Right lobe of liver (tissue), 6 donors: ENCODE data around the gene ECE1. TPM values are rescaled to one million over a fixed set of nuclear protein-coding genes. Genes with fewer than 3 reads are reported as not detected.

Source experiments
- ATAC-seq, 4 donors: fragments of 200-7000 bp; cut with Tn5 transposase; one replicate each; pipeline ENCODE4 v1.9.1; 2020; ENCODE audit warnings: mild to moderate bottlenecking in 4 of 4, moderate library complexity in 4 of 4
- DNase-seq, 3 donors: peaks; one replicate each; pipeline ENCODE4 v3.0.0-alpha.2; 2020
- H3K27ac ChIP-seq, 3 donors: fragments of 200-600 bp; one replicate each; pipeline ENCODE4 v1.8.0; 2022
- H3K27me3 ChIP-seq, 2 donors: fragments of 200-600 bp; one replicate each; pipeline ENCODE4 v1.8.0; 2022
- H3K36me3 ChIP-seq, 4 donors: fragments of 200-600 bp; sonication (generic) in 1 of 4; one replicate each; pipeline versions ENCODE4 v1.5.1 to v1.8.0; 2017 to 2022; ENCODE audit warnings: control low read depth in 1 of 4
- H3K4me1 ChIP-seq, 4 donors: fragments of 200-600 bp; sonication (generic) in 1 of 4; one replicate each; pipeline versions ENCODE4 v1.5.1 to v1.8.0; 2017 to 2022; ENCODE audit warnings: control low read depth in 1 of 4
- H3K4me3 ChIP-seq, 3 donors: fragments of 200-600 bp; one replicate each; pipeline ENCODE4 v1.8.0; 2022
- H3K9me3 ChIP-seq, 4 donors: fragments of 200-600 bp; sonication (generic) in 1 of 4; one replicate each; pipeline versions ENCODE4 v1.5.1 to v1.8.0; 2017 to 2022; ENCODE audit warnings: control low read depth in 1 of 4
- CTCF ChIP-seq, 4 donors: fragments of 200-600 bp in 3 of 4; fragments of 450-650 bp in 1 of 4; IDR thresholded peaks; one replicate each; pipeline versions ENCODE4 v1.5.1 to v1.8.0; 2016 to 2022; ENCODE audit warnings: antibody characterized with exemption in 4 of 4, mild to moderate bottlenecking in 2 of 4
- POLR2A ChIP-seq: fragments of 450-650 bp; IDR thresholded peaks from one replicate; pipeline ENCODE4 v1.6.1; 2017; ENCODE audit warnings: antibody characterized with exemption, mild to moderate bottlenecking
- WGBS: methylation state at CpG from one replicate; pipeline ENCODE4 v1.1.6; 2018; ENCODE audit warnings: low coverage, low lambda C conversion rate; ENCODE audit not compliant: insufficient coverage; ENCODE audit errors: missing lambda C conversion rate; 5-methylcytosine and 5-hydroxymethylcytosine counted together
- intact Hi-C, 2 donors: fragments of 100-400 bp; cut with DNase I; formaldehyde crosslinking; loops; one replicate each; pipeline versions ENCODE4 v1.11.2 to v1.14.1; 2022
- total RNA-seq, 6 experiments: library from RNA; depleted of rRNA in 2 of 6; stranded (reverse); fragments of >200 nt in 2 of 6; fragmentation: NEBNext Ultra II Directional in 3 of 6; extraction: Animal tissue kit (Norgen Biotek cat#: 25700) in 3 of 6; gene quantifications; one replicate each; pipeline versions ENCODE4 v1.1.0 to v1.2.4, GENCODE V29; 2016 to 2023
- donor health status: DM: no; HTN: yes; CAD: no.
- donor health status: DM: no; HTN: no; CAD: no.
- donor health status: DM: no; HTN: no; CAD: no.
- donor health status: DM: no; HTN: yes; CAD: no.
- donor health status: DM: no; HTN: yes; CAD: no.

The ECE1 gene
- total RNA-seq, 6 experiments from 2014 or later = 39.7 to 61.3 (median 43.8) TPM

DNA sequence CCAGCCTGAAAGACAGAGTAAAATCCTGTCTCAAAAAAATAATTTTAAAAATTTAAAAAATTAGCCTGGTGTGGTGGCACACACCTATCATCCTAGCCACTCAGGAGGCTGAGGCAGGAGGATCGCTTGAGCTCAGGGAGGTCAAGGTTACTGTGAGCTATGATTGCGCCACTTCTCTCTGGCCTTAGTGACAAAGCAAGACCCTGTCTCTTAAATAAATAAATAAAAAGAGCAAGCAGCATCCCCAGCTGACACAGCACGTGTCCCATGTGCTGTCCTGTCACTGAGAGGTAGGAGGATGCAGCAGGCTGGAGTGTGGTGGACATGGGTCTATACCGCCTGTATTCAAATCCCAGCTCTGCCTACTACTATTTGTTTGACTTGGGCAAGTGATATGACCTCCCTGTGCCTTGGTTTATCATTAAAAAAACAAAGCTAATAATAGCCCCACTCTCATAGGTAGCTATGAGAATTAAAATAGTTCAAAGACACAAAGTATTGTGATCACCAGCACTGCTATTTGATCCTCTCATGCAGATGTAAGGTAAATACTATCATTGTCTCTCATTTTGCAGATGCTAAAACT, 22.2 kb upstream of the ECE1 start:
- DNase-seq = no peak
- Histone ChIP-seq H3K27ac (no peak overlapping the region), H3K4me3 (no peak overlapping the region), H3K4me1 (peaks cover 0 to 29% (median 3%) of the 10 kb centered on the region in 4 donors), H3K36me3 (no peaks in the 10 kb centered on the region), H3K27me3 (no peaks in the 10 kb centered on the region), H3K9me3 (no peaks in the 10 kb centered on the region)
- ATAC-seq = peak; percentile 30 to 41 (median 32)
- intact Hi-C loops = no loop called here
- TF ChIP-seq CTCF (IDR thresholded peaks at IDR 0.05) = no peak
- no peak for TF ChIP-seq POLR2A
- 58% methylated on average over 3 of the region's 4 CpGs for WGBS

DNA sequence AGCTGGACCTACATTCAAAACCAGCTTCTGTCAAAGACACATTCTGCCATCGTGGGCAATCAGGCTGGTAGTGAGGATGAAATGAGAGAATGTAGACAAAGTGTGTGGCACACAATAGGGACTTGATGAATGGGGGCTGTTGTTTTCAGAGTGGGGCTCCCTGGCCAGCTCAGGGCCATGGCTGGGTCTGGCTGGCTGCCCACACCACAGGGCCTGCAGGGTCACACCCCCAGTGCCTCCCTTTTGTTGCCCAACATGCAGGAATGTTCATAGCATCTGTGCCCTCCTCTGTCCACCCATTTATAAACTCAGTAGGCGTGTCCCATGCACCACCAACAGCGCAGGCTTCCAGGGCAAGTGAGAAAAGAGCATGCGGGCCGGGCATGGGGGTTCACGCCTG, 20.8 kb upstream of the ECE1 start:
- Histone ChIP-seq H3K36me3 (no peaks in the 10 kb centered on the region), H3K9me3 (no peaks in the 10 kb centered on the region), H3K27ac (no peak overlapping the region), H3K27me3 (no peaks in the 10 kb centered on the region), H3K4me3 (no peak overlapping the region), H3K4me1 (peaks cover 0 to 24% (median 3%) of the 10 kb centered on the region in 4 donors)
- TF ChIP-seq POLR2A = no peak
- no peak for TF ChIP-seq CTCF (IDR thresholded peaks at IDR 0.05)
- ATAC-seq (no peak), DNase-seq (no peak)
- intact Hi-C loops = no loop called here
- 93% methylated on average over 3 of the region's 6 CpGs for WGBS

DNA sequence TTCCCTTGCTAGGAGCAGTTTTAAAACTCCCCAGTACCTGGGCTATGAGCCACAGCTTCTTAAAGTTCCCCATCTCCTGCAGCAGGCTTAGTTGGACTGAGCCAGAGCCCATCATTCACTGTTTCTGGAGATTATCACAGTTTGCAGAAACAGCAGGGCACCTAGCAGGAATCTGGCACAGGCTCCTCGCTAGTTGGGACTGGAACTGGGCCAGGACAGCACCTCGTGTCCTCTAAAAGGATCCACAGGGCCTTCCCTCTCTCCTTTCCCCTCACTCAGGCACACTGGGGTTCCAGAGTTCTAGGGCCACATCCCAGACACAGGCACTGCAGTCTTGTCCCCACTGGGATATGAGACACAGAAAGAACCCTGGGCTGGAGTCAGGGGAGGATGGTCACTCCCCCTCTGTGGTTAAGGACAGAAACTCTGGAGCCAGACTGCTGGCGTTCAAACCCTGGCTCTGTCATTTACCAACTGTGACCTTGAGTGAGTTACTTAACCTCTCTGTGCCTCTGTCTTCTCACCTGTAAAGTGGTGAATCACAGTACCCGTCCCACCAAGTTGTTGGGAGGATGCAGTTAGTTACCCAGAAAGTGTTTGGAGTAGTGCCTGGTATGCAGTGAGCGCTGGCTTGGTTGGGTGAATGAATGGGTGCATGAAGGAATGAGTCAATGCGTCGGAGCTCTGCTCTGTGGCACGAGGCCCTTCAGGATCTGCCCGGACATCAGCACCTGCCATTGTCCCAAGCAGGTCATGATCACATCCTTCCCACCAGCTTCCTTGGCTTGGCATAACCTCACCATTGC, 18.8 kb upstream of the ECE1 start:
- H3K27me3 ChIP-seq = no peaks in the 10 kb centered on the region
- H3K36me3 ChIP-seq = no peaks in the 10 kb centered on the region
- H3K4me3 ChIP-seq = no peak overlapping the region
- intact Hi-C loops = no loop called here
- 66% methylated on average over 6 of the region's 9 CpGs for WGBS
- no peak overlapping the region for H3K27ac ChIP-seq
- no peaks in the 10 kb centered on the region for H3K9me3 ChIP-seq
- peaks cover 0 to 18% (median 3%) of the 10 kb centered on the region in 4 donors for H3K4me1 ChIP-seq
- TF ChIP-seq POLR2A = no peak
- no peak for TF ChIP-seq CTCF (IDR thresholded peaks at IDR 0.05)
- ATAC-seq (peak in 3 of 4 donors; percentile 34 to 56 (median 43)), DNase-seq (no peak)

DNA sequence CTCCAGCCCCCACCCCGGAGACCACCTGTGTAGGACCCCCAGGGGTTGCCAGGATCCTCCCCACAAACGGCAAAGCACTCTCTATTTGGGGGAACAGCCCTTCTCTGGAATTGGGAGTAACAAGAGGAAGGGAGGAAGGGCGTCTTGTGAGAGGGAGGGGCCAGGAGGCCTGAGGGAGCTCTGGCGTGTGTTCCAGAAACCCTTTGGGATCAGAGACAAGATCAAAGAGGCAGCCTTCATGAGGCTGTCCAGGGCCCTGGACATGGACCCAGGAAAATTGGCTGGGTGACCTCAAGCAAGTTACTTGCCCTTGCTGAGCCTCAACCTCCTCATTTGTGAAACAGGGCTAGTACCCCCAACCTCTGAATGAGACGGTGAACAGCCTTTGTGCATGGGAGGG, 18.1 kb upstream of the ECE1 start:
- intact Hi-C loops = no loop called here
- WGBS = 56% methylated on average over 2 of the region's 5 CpGs
- Histone ChIP-seq H3K4me1 (peaks cover 0 to 16% (median 3%) of the 10 kb centered on the region in 4 donors), H3K27me3 (no peaks in the 10 kb centered on the region), H3K27ac (no peak overlapping the region), H3K36me3 (no peaks in the 10 kb centered on the region), H3K9me3 (no peaks in the 10 kb centered on the region), H3K4me3 (no peak overlapping the region)
- ATAC-seq = no peak
- no peak for TF ChIP-seq POLR2A
- no peak for TF ChIP-seq CTCF (IDR thresholded peaks at IDR 0.05)
- no peak for DNase-seq
